ENCODE results near the gene BCL2L1.
"Not testable (repeated sequence)": the region's sequence is repeated elsewhere in the genome, so short reads cannot be mapped to it uniquely, and the experiment has no call there.

Gene BCL2L1

GRCh38 chr20:31641391-31641790 is 81.3 kb downstream of the BCL2L1 start:
- no peak overlapping the region for H3K4me3 Mint-ChIP-seq

GRCh38 chr20:31640259-31640658 is 82.4 kb downstream of the BCL2L1 start:
- H3K4me3 Mint-ChIP-seq = no peak overlapping the region
- H3K27ac Mint-ChIP-seq = no peak overlapping the region

More at GRCh38 chr20:31641391-31641790, 81.3 kb downstream of the BCL2L1 start:
- Mint-ChIP-seq H3K27ac (no peak overlapping the region), H3K4me1 (ENCODE audit: low read depth in 2 of 2) (peaks cover 7 to 10% of the 10 kb centered on the region in 2 donors), H3K27me3 (peaks cover 11 to 51% of the 10 kb centered on the region in 2 donors), H3K9me3 (no peaks in the 10 kb centered on the region), H3K36me3 (ENCODE audit: insufficient read depth) (peaks cover 3% of the 10 kb centered on the region)
- ATAC-seq (replicated peaks) = peak; percentile 19
- no peak for DNase-seq

GRCh38 chr20:31638816-31639215 is 83.9 kb downstream of the BCL2L1 start:
- Mint-ChIP-seq H3K27ac (no peak overlapping the region), H3K9me3 (no peaks in the 10 kb centered on the region), H3K4me3 (no peak overlapping the region), H3K27me3 (peaks cover 11 to 36% of the 10 kb centered on the region in 2 donors), H3K4me1 (ENCODE audit: low read depth in 2 of 2) (peaks cover 7 to 12% of the 10 kb centered on the region in 2 donors), H3K36me3 (ENCODE audit: insufficient read depth) (peaks cover 3% of the 10 kb centered on the region)
- ATAC-seq (replicated peaks) (no peak), DNase-seq (no peak)

More at GRCh38 chr20:31640259-31640658, 82.4 kb downstream of the BCL2L1 start:
- Mint-ChIP-seq H3K36me3 (ENCODE audit: insufficient read depth) (peaks cover 3% of the 10 kb centered on the region), H3K4me1 (ENCODE audit: low read depth in 2 of 2) (peaks cover 7 to 10% of the 10 kb centered on the region in 2 donors), H3K27me3 (peaks cover 11 to 50% of the 10 kb centered on the region in 2 donors), H3K9me3 (no peaks in the 10 kb centered on the region)
- no peak for DNase-seq
- no peak for ATAC-seq (replicated peaks)

GRCh38 chr20:31638317-31638716 is 84.4 kb downstream of the BCL2L1 start:
- H3K4me3 Mint-ChIP-seq = no peak overlapping the region
- peaks cover 11 to 31% of the 10 kb centered on the region in 2 donors for H3K27me3 Mint-ChIP-seq

GRCh38 chr20:31637660-31638059 is 85.0 kb downstream of the BCL2L1 start, which contains the start of gene COX4I2:
Gene COX4I2, plus strand, starts transcription at chr20:31637912. Its CDS starts 1,106 bp downstream, at chr20:31639018.
- no peak within 1 kb of the TSS for H3K4me3 Mint-ChIP-seq
- H3K36me3 Mint-ChIP-seq (ENCODE audit: insufficient read depth) = peaks cover 3% of the 10 kb centered on the region
- H3K9me3 Mint-ChIP-seq = no peaks in the 10 kb centered on the region
- peaks cover 11 to 24% of the 10 kb centered on the region in 2 donors for H3K27me3 Mint-ChIP-seq
- ATAC-seq (replicated peaks) (no peak), DNase-seq (no peak)
- H3K27ac Mint-ChIP-seq = no peak within 1 kb of the TSS
- peaks cover 1 to 4% of the 10 kb centered on the region in 2 donors for H3K4me1 Mint-ChIP-seq (ENCODE audit: low read depth in 2 of 2)

More at GRCh38 chr20:31638317-31638716, 84.4 kb downstream of the BCL2L1 start:
- ATAC-seq (replicated peaks) (no peak), DNase-seq (no peak)
- Mint-ChIP-seq H3K36me3 (ENCODE audit: insufficient read depth) (peaks cover 3% of the 10 kb centered on the region), H3K27ac (no peak overlapping the region), H3K9me3 (no peaks in the 10 kb centered on the region), H3K4me1 (ENCODE audit: low read depth in 2 of 2) (peaks cover 7 to 10% of the 10 kb centered on the region in 2 donors)

- H3K4me3 Mint-ChIP-seq = no peak overlapping the region
- H3K9me3 Mint-ChIP-seq = no peaks in the 10 kb centered on the region
- peaks cover 0 to 2% of the 10 kb centered on the region in 2 donors for H3K4me1 Mint-ChIP-seq (ENCODE audit: low read depth in 2 of 2)
- DNase-seq = no peak
- H3K36me3 Mint-ChIP-seq (ENCODE audit: insufficient read depth) = peaks cover 3% of the 10 kb centered on the region
- H3K27ac Mint-ChIP-seq = no peak overlapping the region
- no peaks in the 10 kb centered on the region for H3K27me3 Mint-ChIP-seq
- ATAC-seq (replicated peaks) = no peak
These were observed 89.2 kb downstream of the BCL2L1 start for GRCh38 chr20:31633339-31633914.

GRCh38 chr20:31632548-31633338 is 89.9 kb downstream of the BCL2L1 start:
- Mint-ChIP-seq H3K4me3 (no peak overlapping the region), H3K27me3 (no peaks in the 10 kb centered on the region), H3K27ac (no peak overlapping the region), H3K36me3 (ENCODE audit: insufficient read depth) (peaks cover 3% of the 10 kb centered on the region), H3K9me3 (no peaks in the 10 kb centered on the region), H3K4me1 (ENCODE audit: low read depth in 2 of 2) (peaks cover 0 to 2% of the 10 kb centered on the region in 2 donors)
- no peak for ATAC-seq (replicated peaks)
- no peak for DNase-seq

GRCh38 chr20:31630187-31630790 is 92.4 kb downstream of the BCL2L1 start:
- Mint-ChIP-seq H3K4me3 (no peak overlapping the region), H3K9me3 (no peaks in the 10 kb centered on the region), H3K27me3 (no peaks in the 10 kb centered on the region), H3K27ac (no peak overlapping the region), H3K36me3 (ENCODE audit: insufficient read depth) (peaks cover 3% of the 10 kb centered on the region), H3K4me1 (ENCODE audit: low read depth in 2 of 2) (peaks cover 0 to 2% of the 10 kb centered on the region in 2 donors)
- DNase-seq (no peak), ATAC-seq (replicated peaks) (no peak)

GRCh38 chr20:31628057-31628456 is 94.6 kb downstream of the BCL2L1 start:
- H3K36me3 Mint-ChIP-seq (ENCODE audit: insufficient read depth) = not testable (repeated sequence)

GRCh38 chr20:31626534-31626933 is 96.1 kb downstream of the BCL2L1 start:
- H3K27me3 Mint-ChIP-seq; H3K9me3 Mint-ChIP-seq; H3K36me3 Mint-ChIP-seq (ENCODE audit: insufficient read depth); ATAC-seq (replicated peaks); H3K4me3 Mint-ChIP-seq; H3K27ac Mint-ChIP-seq; H3K4me1 Mint-ChIP-seq (ENCODE audit: low read depth in 2 of 2); DNase-seq: not testable (repeated sequence)

More at GRCh38 chr20:31628057-31628456, 94.6 kb downstream of the BCL2L1 start:
- ATAC-seq (replicated peaks); H3K4me3 Mint-ChIP-seq; H3K27ac Mint-ChIP-seq; H3K4me1 Mint-ChIP-seq (ENCODE audit: low read depth in 2 of 2); H3K9me3 Mint-ChIP-seq; H3K27me3 Mint-ChIP-seq; DNase-seq: not testable (repeated sequence)

GRCh38 chr20:31623123-31623505 is 99.6 kb downstream of the BCL2L1 start:
- H3K36me3 Mint-ChIP-seq (ENCODE audit: insufficient read depth); H3K4me1 Mint-ChIP-seq (ENCODE audit: low read depth in 2 of 2); ATAC-seq (replicated peaks); H3K9me3 Mint-ChIP-seq; DNase-seq; H3K4me3 Mint-ChIP-seq; H3K27ac Mint-ChIP-seq: not testable (repeated sequence)
- peaks cover 6 to 16% of the 10 kb centered on the region in 2 donors for H3K27me3 Mint-ChIP-seq

GRCh38 chr20:31620246-31620645 is 102.4 kb downstream of the BCL2L1 start:
- Mint-ChIP-seq H3K36me3 (ENCODE audit: insufficient read depth) (no peaks in the 10 kb centered on the region), H3K27ac (no peak overlapping the region), H3K9me3 (no peaks in the 10 kb centered on the region), H3K4me3 (no peak overlapping the region), H3K4me1 (ENCODE audit: low read depth in 2 of 2) (no peaks in the 10 kb centered on the region), H3K27me3 (peaks cover 18 to 27% of the 10 kb centered on the region in 2 donors)
- no peak for ATAC-seq (replicated peaks)
- DNase-seq = no peak

- no peak overlapping the region for H3K27ac Mint-ChIP-seq
- H3K4me1 Mint-ChIP-seq (ENCODE audit: low read depth in 2 of 2) = peaks cover 0 to 4% of the 10 kb centered on the region in 2 donors
- H3K9me3 Mint-ChIP-seq = no peaks in the 10 kb centered on the region
- H3K36me3 Mint-ChIP-seq (ENCODE audit: insufficient read depth) = peaks cover 13% of the 10 kb centered on the region
- ATAC-seq (replicated peaks) = no peak
- H3K27me3 Mint-ChIP-seq = peaks cover 18 to 27% of the 10 kb centered on the region in 2 donors
- no peak overlapping the region for H3K4me3 Mint-ChIP-seq
- no peak for DNase-seq
These were observed 105.1 kb downstream of the BCL2L1 start for GRCh38 chr20:31617432-31618104.
